Ovary (tissue), 10 donors: ENCODE results near the gene OR5AK2. TPM values are rescaled to one million over a fixed set of nuclear protein-coding genes. Genes with fewer than 3 reads are reported as not detected.
"Not testable (repeated sequence)": the region's sequence is repeated elsewhere in the genome, so short reads cannot be mapped to it uniquely, and the experiment has no call there.

Experiments used
- DNase-seq, 5 donors: peaks; one replicate each; pipeline ENCODE4 v3.0.0-alpha.2; 2019 to 2020
- H3K27ac ChIP-seq, 2 donors: fragments of 200-600 bp; one replicate each; pipeline versions ENCODE4 v1.5.1 to v1.8.0; 2019 to 2022
- H3K27me3 ChIP-seq: fragments of 200-600 bp; one replicate; pipeline ENCODE4 v1.8.0; 2022
- H3K36me3 ChIP-seq: fragments of 200-600 bp; sonication (generic); one replicate; pipeline ENCODE4 v1.5.1; 2019
- H3K4me1 ChIP-seq: one replicate; pipeline ENCODE4 v1.8.1; 2013; ENCODE audit warnings: mild to moderate bottlenecking, moderate library complexity; ENCODE audit not compliant: insufficient read depth
- H3K4me3 ChIP-seq: fragments of 200-600 bp; sonication (generic); one replicate; pipeline ENCODE4 v1.5.1; 2017
- H3K9me3 ChIP-seq, 2 donors: fragments of 200-600 bp in 1 of 2; sonication (generic) in 1 of 2; one replicate each; pipeline versions ENCODE4 v1.5.1 to v1.8.1; 2013 to 2019; ENCODE audit warnings: mild to moderate bottlenecking in 1 of 2, moderate library complexity in 1 of 2
- EP300 ChIP-seq: sonication (generic); formaldehyde crosslinking; IDR thresholded peaks from one replicate; pipeline ENCODE4 v1.6.1; 2017; ENCODE audit warnings: antibody characterized with exemption
- POLR2A ChIP-seq: fragments of 450-650 bp; IDR thresholded peaks from one replicate; pipeline ENCODE4 v1.6.1; 2017; ENCODE audit warnings: antibody characterized with exemption, mild to moderate bottlenecking, moderate library complexity
- WGBS, 3 donors: extraction: QIAGEN DNeasy Blood & Tissue Kit in 1 of 3; methylation state at CpG; one replicate each; pipeline versions ENCODE4 v1.1.5 to v1.1.7; 2013 to 2017; 5-methylcytosine and 5-hydroxymethylcytosine counted together
- intact Hi-C, 4 donors: fragments of 100-400 bp; cut with DNase I; formaldehyde crosslinking; loops; one replicate each; pipeline versions ENCODE4 v1.11.0 to v1.15.1; 2022 to 2023
- long read RNA-seq, 3 donors: library from polyadenylated mRNA in 2 of 3; unstranded in 2 of 3; transcript quantifications; one replicate each; pipeline ENCODE4 v2.0.0 and lab custom pipeline, GENCODE V29; 2021 to 2026
- polyA plus RNA-seq, 2 donors: library from polyadenylated mRNA; stranded (reverse); fragments of 200-250 nt in 1 of 2; fragments of 350-450 nt in 1 of 2; fragmentation: Illumina TruSeq in 1 of 2; extraction: RNeasy Lipid Tissue Mini Kit (QIAGEN cat#74804) in 1 of 2; gene quantifications; one replicate each; pipeline ENCODE4 v1.2.3, GENCODE V29; 2013 to 2014
- total RNA-seq, 7 donors: library from RNA; depleted of rRNA in 2 of 7; stranded (reverse); fragments of >200 nt in 2 of 7; fragmentation: NEBNext Ultra II Directional in 3 of 7; extraction: Animal tissue kit (Norgen Biotek cat#: 25700) in 3 of 7; gene quantifications; one replicate each; pipeline versions ENCODE4 v1.1.0 to v1.2.4, GENCODE V29; 2016 to 2023
- TF ChIP-seq, protein P1 (sequence below), 3 donors: fragments of 450-650 bp in 2 of 3; fragments of 200-600 bp in 1 of 3; IDR thresholded peaks; one replicate each; pipeline versions ENCODE4 v1.5.1 to v1.8.0; 2016 to 2022; ENCODE audit warnings: antibody characterized with exemption in 3 of 3, mild to moderate bottlenecking in 1 of 3
- donor health status: DM: no; HTN: no; CAD: no; lungs with moderate emphysema.
- donor health status: DM: no; HTN: no; CAD: no.
- donor health status: Bipolar disorder and iron deficiency.
- donor health status: DM: yes; HTN: yes; CAD: no.
- donor health status: DM: no; HTN: no; CAD: no.
- donor health status: DM: yes; HTN: yes; CAD: no.

The OR5AK2 gene, protein sequence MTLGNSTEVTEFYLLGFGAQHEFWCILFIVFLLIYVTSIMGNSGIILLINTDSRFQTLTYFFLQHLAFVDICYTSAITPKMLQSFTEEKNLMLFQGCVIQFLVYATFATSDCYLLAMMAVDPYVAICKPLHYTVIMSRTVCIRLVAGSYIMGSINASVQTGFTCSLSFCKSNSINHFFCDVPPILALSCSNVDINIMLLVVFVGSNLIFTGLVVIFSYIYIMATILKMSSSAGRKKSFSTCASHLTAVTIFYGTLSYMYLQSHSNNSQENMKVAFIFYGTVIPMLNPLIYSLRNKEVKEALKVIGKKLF
- total RNA-seq (not detected), polyA plus RNA-seq (not detected)
- long read RNA-seq, donor 1 = 0 reads
- long read RNA-seq, donor 2 = 0 reads
- long read RNA-seq, donor 3 = 0 reads

DNA sequence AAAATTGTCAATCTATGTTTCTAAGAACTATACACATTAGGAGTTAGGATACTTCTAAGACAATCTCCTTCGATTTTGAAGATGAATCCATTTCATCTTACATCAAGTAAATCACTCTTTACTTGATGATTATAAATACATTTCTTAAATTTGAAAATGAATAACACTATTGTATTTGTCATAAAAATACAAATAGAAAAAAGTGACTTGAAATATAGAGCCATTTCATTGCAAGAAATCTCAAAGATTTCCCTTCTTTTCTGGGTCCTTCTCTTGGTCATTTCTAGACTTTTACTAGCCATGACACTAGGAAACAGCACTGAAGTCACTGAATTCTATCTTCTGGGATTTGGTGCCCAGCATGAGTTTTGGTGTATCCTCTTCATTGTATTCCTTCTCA is at the start of gene OR5AK2:
Gene OR5AK2 (plus strand): TSS at position 301 of the 400 bp plus-strand sequence. CDS start 0 bp downstream, at position 301.
- Histone ChIP-seq H3K9me3 (no peaks in the 10 kb centered on the region), H3K27me3 (peaks cover 3% of the 10 kb centered on the region), H3K4me3 (no peak within 1 kb of the TSS), H3K27ac (no peak within 1 kb of the TSS), H3K4me1 (no peaks in the 10 kb centered on the region), H3K36me3 (no peaks in the 10 kb centered on the region)
- TF ChIP-seq, protein P1, sequence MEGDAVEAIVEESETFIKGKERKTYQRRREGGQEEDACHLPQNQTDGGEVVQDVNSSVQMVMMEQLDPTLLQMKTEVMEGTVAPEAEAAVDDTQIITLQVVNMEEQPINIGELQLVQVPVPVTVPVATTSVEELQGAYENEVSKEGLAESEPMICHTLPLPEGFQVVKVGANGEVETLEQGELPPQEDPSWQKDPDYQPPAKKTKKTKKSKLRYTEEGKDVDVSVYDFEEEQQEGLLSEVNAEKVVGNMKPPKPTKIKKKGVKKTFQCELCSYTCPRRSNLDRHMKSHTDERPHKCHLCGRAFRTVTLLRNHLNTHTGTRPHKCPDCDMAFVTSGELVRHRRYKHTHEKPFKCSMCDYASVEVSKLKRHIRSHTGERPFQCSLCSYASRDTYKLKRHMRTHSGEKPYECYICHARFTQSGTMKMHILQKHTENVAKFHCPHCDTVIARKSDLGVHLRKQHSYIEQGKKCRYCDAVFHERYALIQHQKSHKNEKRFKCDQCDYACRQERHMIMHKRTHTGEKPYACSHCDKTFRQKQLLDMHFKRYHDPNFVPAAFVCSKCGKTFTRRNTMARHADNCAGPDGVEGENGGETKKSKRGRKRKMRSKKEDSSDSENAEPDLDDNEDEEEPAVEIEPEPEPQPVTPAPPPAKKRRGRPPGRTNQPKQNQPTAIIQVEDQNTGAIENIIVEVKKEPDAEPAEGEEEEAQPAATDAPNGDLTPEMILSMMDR (IDR thresholded peaks at IDR 0.05) = no peak
- TF ChIP-seq EP300 (no peak), POLR2A (no peak)
- WGBS, 3 donors = 64 to 69% (median 66%) methylated on average over 1 of the region's 1 CpG
- no peak for DNase-seq
- intact Hi-C loops = no loop called here

DNA sequence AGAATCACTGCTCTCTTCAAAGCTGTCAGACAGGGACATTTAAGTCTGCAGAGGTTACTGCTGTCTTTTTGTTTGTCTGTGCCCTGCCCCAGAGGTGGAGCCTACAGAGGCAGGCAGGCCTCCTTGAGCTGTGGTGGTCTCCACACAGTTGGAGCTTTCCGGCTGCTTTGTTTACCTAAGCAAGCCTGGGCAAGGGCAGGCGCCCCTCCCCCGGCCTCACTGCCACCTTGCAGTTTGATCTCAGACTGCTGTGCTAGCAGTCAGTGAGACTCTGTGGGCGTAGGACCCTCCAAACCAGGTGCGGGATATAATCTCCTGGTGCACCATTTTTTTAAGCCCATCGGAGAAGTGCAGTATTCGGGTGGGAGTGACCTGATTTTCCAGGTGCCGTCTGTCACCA is 43.2 kb upstream of the OR5AK2 start:
- H3K27me3 ChIP-seq, H3K9me3 ChIP-seq, H3K27ac ChIP-seq, intact Hi-C loops, DNase-seq, H3K4me3 ChIP-seq, H3K36me3 ChIP-seq, H3K4me1 ChIP-seq: not testable (repeated sequence)
- 81 to 92% (median 82%) methylated on average over 8 of the region's 8 CpGs for WGBS, 3 donors

DNA sequence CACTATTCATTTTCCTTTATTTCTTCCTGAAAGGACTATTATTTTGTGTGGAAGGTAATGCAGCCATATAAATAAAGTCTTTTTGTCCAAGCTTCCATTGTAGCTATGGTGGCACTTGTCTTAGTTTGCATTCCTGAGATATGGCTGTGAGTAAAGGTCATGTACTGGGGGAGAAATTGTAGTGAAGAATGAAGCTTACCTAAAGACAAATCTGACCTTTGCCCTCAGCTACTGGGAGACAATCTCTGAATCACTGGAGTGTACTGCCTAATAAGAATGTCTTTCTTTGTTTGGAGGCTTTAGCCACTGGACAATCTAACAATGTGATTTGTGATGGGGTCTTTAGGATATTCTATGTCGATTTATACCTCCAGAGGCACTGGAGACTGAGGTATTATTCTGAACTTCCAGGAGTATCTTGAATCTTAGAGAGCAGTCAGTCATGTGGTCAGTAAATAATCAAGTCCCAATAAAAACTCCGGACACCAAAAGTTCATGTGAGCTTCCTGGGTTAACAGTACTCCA is 39.7 kb upstream of the OR5AK2 start:
- TF ChIP-seq POLR2A (no peak), EP300 (no peak)
- TF ChIP-seq, protein P1 (IDR thresholded peaks at IDR 0.05) = no peak
- H3K4me1 ChIP-seq = no peaks in the 10 kb centered on the region
- no peak overlapping the region for H3K27ac ChIP-seq
- no peaks in the 10 kb centered on the region for H3K9me3 ChIP-seq
- DNase-seq = no peak
- H3K36me3 ChIP-seq = no peaks in the 10 kb centered on the region
- H3K4me3 ChIP-seq = no peak overlapping the region
- H3K27me3 ChIP-seq = no peaks in the 10 kb centered on the region
- WGBS, 3 donors = 78 to 83% (median 82%) methylated on average over 2 of the region's 2 CpGs
- intact Hi-C loops = no loop called here

DNA sequence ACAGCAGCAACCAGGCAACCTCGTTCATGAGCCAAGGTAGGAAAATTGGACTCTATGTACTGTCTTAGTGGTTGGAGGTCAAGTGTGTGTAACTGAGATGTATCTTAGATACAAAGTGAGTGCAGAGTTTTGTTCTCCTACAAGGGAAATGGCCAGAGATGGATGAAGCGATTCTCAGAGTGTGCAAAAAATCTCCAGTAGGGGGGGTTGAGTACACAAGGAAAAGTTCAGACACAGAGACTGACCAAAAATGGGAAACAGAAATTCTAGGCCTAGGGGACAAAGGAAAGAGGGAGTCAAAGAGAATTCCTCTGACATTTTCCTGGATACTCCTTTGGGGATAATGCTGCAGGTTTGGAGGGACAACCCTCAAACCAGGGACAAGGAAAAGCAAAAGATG is 38.2 kb upstream of the OR5AK2 start:
- DNase-seq = no peak
- Histone ChIP-seq H3K4me3 (no peak overlapping the region), H3K4me1 (no peaks in the 10 kb centered on the region), H3K9me3 (no peaks in the 10 kb centered on the region), H3K27me3 (no peaks in the 10 kb centered on the region), H3K27ac (no peak overlapping the region), H3K36me3 (no peaks in the 10 kb centered on the region)
- 61 to 90% (median 73%) methylated on average over 2 of the region's 2 CpGs for WGBS, 3 donors
- TF ChIP-seq, protein P1 (IDR thresholded peaks at IDR 0.05) = no peak
- TF ChIP-seq EP300 (no peak), POLR2A (no peak)
- intact Hi-C loops = no loop called here

DNA sequence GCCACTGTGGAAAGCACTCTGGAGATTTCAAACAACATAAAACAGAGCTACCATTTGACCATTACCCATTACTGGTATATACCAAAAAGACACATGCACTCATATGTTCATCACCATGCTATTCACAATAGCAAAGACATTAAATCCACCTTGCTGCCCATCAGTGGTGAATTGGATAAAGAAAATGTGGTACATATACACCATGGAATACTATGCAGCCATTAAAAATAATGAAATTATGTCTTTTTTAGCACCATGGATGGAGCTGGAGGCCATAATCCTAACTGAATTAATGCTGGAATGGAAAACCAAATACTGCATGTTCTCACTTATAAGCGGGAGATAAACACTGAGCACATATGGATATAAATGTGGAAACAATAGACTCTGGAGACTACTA is 34.8 kb upstream of the OR5AK2 start:
- DNase-seq, H3K9me3 ChIP-seq, H3K4me1 ChIP-seq, intact Hi-C loops, H3K36me3 ChIP-seq, H3K4me3 ChIP-seq, H3K27me3 ChIP-seq, H3K27ac ChIP-seq: not testable (repeated sequence)
- 90 to 100% (median 100%) methylated on average over 1 of the region's 1 CpG for WGBS, 3 donors
